ENCODE results near the gene SORCS3. TPM values are rescaled to one million over a fixed set of nuclear protein-coding genes. Genes with fewer than 3 reads are reported as not detected.

The SORCS3 gene
- total RNA-seq, 4 donors from 2014 or later: not detected

DNA sequence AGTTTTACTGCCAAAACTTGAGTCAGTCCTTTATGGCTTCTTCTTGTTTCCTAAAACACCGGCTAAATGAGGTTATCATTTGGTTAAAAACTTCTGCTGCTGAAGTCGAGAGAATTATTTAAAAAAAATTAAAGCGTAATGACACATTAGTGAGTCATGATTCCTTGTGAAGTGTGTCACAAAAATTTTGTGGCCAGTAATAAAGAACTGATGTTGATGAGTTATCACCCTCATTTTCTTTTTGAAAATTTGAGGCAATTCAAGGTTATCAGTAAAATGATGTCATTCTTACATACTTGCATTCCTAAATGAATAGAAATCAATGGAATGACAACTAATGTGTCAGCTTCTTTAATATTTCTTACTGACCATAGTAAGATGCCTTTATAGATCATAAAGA lies 427.4 kb downstream of the SORCS3 start:
- TF ChIP-seq CTCF (IDR thresholded peaks at IDR 0.05) (no peak), POLR2A (IDR thresholded peaks at IDR 0.05) (no peak)
- WGBS, 2 donors: 36 to 51% methylated on average over 3 of the region's 3 CpGs
- intact Hi-C loops (cut with DNase I): no loop called here
- Histone ChIP-seq H3K9me3 (no peaks in the 10 kb centered on the region), H3K27ac (no peak overlapping the region), H3K36me3 (no peaks in the 10 kb centered on the region), H3K4me1 (no peaks in the 10 kb centered on the region), H3K27me3 (no peaks in the 10 kb centered on the region), H3K4me3 (no peak overlapping the region)
- DNase-seq: no peak

DNA sequence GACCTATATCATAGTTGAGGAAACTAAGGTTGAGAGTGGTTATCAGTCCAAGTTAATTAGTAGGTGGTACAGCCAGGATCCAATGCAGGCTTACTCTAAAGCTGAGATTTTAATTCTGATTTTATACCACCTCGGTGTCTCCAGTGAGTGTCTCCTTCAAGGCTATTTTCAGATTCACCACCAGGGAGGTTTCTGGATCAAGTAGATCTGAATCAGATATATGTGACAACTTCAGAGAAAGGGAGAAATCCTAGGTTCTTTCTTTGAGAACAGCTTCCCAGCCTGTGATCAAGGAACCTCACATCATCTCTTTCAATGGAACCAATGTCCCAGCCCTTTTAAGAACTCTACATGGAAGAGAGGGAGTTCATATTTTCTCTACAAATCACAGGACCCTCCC lies 429.2 kb downstream of the SORCS3 start:
- no peak for TF ChIP-seq CTCF (IDR thresholded peaks at IDR 0.05)
- no peak for TF ChIP-seq POLR2A (IDR thresholded peaks at IDR 0.05)

DNA sequence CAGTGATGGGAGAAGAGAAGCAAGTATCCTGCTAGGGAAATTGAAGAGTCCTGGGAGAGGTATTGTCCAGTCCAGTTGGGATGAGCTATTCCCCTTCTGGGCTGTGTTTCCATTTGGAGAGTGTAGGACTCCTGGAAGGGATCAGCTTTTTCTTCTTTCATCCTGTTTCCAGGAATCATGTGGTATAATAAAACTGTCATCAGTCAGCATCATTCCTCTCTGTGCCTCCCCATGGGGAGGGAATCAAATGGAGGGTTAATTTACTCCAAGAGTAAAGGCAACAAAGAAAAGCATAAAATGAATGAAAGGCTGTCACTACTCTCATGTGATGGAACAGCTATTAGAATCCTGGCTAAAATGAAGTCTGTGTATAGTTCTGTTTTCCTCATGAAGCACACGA lies 429.9 kb downstream of the SORCS3 start:
- H3K36me3 ChIP-seq: no peaks in the 10 kb centered on the region
- DNase-seq: no peak
- no peaks in the 10 kb centered on the region for H3K4me1 ChIP-seq
- no peak overlapping the region for H3K4me3 ChIP-seq
- no peak for TF ChIP-seq CTCF (IDR thresholded peaks at IDR 0.05)
- no peak for TF ChIP-seq POLR2A (IDR thresholded peaks at IDR 0.05)
- WGBS, 2 donors: 6 to 19% methylated on average over 1 of the region's 1 CpG
- no peak overlapping the region for H3K27ac ChIP-seq
- no peaks in the 10 kb centered on the region for H3K9me3 ChIP-seq
- intact Hi-C loops (cut with DNase I): no loop called here
- H3K27me3 ChIP-seq: no peaks in the 10 kb centered on the region

More for the DNA sequence above, 429.2 kb downstream of the SORCS3 start:
- Histone ChIP-seq H3K4me1 (no peaks in the 10 kb centered on the region), H3K4me3 (no peak overlapping the region), H3K27ac (no peak overlapping the region), H3K9me3 (no peaks in the 10 kb centered on the region), H3K36me3 (no peaks in the 10 kb centered on the region), H3K27me3 (no peaks in the 10 kb centered on the region)
- DNase-seq: no peak
- 73 to 76% methylated on average over 1 of the region's 1 CpG for WGBS, 2 donors
- intact Hi-C loops (cut with DNase I): no loop called here

DNA sequence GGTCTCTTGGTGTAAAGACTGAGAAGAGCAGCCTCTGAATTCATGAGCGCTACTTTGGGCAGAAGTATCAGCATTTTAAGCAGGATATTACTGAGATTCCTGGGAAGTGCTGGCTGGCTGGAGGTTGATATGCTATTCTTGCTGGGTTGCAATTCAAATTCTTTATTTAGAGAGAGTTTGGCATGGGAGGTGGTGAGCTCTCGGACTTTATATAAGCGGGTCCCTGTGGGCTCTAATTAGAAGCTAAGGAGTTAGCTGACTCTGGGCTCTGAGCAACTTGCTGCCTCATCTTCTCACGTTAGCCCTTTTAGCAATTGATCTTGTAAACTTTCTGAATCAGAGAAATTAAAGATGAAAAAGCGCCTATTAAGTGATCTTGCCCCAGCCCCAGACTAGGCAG lies 430.9 kb downstream of the SORCS3 start:
- no peaks in the 10 kb centered on the region for H3K4me1 ChIP-seq

GRCh38 chr10:105073999-105074398 lies 432.9 kb downstream of the SORCS3 start:
- Histone ChIP-seq H3K4me3 (no peak overlapping the region), H3K4me1 (no peaks in the 10 kb centered on the region), H3K36me3 (no peaks in the 10 kb centered on the region), H3K9me3 (no peaks in the 10 kb centered on the region), H3K27ac (no peak overlapping the region), H3K27me3 (peaks cover 0 to 4% (median 0%) of the 10 kb centered on the region in 4 donors)
- TF ChIP-seq CTCF (IDR thresholded peaks at IDR 0.05): no peak
- TF ChIP-seq POLR2A (IDR thresholded peaks at IDR 0.05): no peak
- intact Hi-C loops (cut with DNase I): no loop called here
- 34 to 44% methylated on average over 4 of the region's 4 CpGs for WGBS, 2 donors
- DNase-seq: no peak

More for the DNA sequence above, 430.9 kb downstream of the SORCS3 start:
- Histone ChIP-seq H3K36me3 (no peaks in the 10 kb centered on the region), H3K27ac (no peak overlapping the region), H3K9me3 (no peaks in the 10 kb centered on the region), H3K27me3 (peaks cover 0 to 4% (median 0%) of the 10 kb centered on the region in 4 donors), H3K4me3 (no peak overlapping the region)
- intact Hi-C loops (cut with DNase I): no loop called here
- TF ChIP-seq POLR2A (IDR thresholded peaks at IDR 0.05): no peak
- no peak for TF ChIP-seq CTCF (IDR thresholded peaks at IDR 0.05)
- 64 to 84% methylated on average over 5 of the region's 5 CpGs for WGBS, 2 donors
- no peak for DNase-seq

Data from esophagus squamous epithelium (tissue), 5 donors.